IgD-negative memory B cell (primary cell): Measurements from ENCODE around the gene LRPPRC. TPM values are rescaled to one million over a fixed set of nuclear protein-coding genes. Genes with fewer than 3 reads are reported as not detected.

Experiments
- H3K27ac Mint-ChIP-seq, 3 donors: one replicate each; pipeline ENCODE4 v1.8.0; 2020 to 2022; ENCODE audit warnings: mild to moderate bottlenecking in 3 of 3, mixed read lengths in 3 of 3, moderate library complexity in 1 of 3
- H3K27me3 Mint-ChIP-seq: one replicate; pipeline ENCODE4 v1.8.0; 2021; ENCODE audit warnings: mixed read lengths
- H3K36me3 Mint-ChIP-seq: one replicate; pipeline ENCODE4 v1.8.0; 2020; ENCODE audit warnings: mild to moderate bottlenecking, mixed read lengths
- H3K4me1 Mint-ChIP-seq, 3 donors: one replicate each; pipeline ENCODE4 v1.8.0; 2020 to 2022; ENCODE audit warnings: mixed read lengths in 3 of 3, mild to moderate bottlenecking in 1 of 3
- H3K4me3 Mint-ChIP-seq, 4 donors: one replicate each; pipeline ENCODE4 v1.8.0; 2020 to 2022; ENCODE audit warnings: mild to moderate bottlenecking in 4 of 4, mixed read lengths in 4 of 4, moderate library complexity in 3 of 4
- H3K9me3 Mint-ChIP-seq, 3 donors: one replicate each; pipeline ENCODE4 v1.8.0; 2020 to 2021; ENCODE audit warnings: mixed read lengths in 3 of 3, mild to moderate bottlenecking in 1 of 3
- polyA plus RNA-seq: library from polyadenylated mRNA; unstranded; fragments of 300-500 nt; fragmentation: Illumina TruSeq; gene quantifications from one replicate; pipeline ENCODE4 v1.2.3, GENCODE V29; 2021

LRPPRC gene
- polyA plus RNA-seq, 1 donor from 2014 or later, result 36.5 TPM

DNA sequence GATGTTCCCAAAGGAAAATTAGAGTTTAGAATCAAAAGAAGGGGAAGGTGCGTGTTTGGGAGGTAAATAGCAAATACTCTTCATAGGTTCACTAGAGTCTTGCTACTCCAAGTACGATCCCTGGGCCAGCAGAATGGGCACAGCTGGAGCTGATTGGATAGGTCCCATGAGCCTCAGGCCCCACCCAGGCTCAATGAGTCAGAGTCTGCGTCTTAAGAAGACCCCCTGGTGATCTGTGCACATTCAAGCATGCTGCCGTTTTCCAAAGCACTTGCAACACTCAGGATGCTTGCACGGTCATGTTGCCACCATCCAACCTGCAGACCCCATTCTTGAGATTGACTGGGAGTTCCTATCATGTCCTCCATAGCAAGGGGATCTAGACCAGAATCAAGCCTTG lies 116.5 kb downstream of the LRPPRC start:
- peaks cover 3 to 5% (median 4%) of the 10 kb centered on the region in 3 donors for H3K4me1 Mint-ChIP-seq
- no peak overlapping the region for H3K27ac Mint-ChIP-seq
- H3K36me3 Mint-ChIP-seq, result no peaks in the 10 kb centered on the region
- peaks cover 4% of the 10 kb centered on the region for H3K27me3 Mint-ChIP-seq
- H3K9me3 Mint-ChIP-seq, result no peaks in the 10 kb centered on the region
- H3K4me3 Mint-ChIP-seq, result no peak overlapping the region

DNA sequence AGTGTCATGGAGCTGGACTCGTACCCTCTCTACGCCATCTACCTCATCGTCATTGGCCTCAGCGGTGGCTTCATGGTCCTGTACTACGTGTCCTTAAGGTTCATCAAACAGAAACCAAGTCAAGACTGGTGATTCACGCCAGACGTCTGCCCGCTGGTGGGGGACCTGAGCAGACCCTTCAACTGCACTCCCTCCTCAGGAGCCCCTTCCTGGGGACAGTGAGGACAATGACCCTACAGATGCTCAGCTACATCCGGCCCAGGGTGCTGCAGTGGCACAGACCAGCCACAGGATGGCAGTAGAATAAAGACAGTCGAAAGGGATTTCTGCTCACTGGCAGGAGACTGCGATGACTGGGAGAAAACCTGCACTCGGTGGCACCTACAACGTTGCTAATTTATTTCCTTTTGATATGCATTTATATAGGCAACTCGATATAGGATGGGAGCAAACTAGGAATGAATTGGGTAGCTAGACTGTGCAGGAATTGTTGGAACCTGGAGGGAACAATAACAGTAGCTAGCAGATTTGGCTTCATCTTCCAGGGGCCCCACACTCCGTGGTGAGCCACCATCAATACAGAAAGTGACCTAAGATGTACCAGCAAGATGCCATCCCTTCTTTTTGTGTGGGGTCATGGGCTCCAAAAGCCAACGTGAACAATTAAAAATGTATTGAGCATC lies 117.9 kb downstream of the LRPPRC start:
- Mint-ChIP-seq H3K27me3 (peaks cover 8% of the 10 kb centered on the region), H3K4me1 (peaks cover 3 to 5% (median 4%) of the 10 kb centered on the region in 3 donors), H3K9me3 (no peaks in the 10 kb centered on the region), H3K4me3 (peak overlapping the region in 1 of 4 donors; percentile 36), H3K27ac (peak overlapping the region in 1 of 3 donors; percentile 45), H3K36me3 (peaks cover 2% of the 10 kb centered on the region)

DNA sequence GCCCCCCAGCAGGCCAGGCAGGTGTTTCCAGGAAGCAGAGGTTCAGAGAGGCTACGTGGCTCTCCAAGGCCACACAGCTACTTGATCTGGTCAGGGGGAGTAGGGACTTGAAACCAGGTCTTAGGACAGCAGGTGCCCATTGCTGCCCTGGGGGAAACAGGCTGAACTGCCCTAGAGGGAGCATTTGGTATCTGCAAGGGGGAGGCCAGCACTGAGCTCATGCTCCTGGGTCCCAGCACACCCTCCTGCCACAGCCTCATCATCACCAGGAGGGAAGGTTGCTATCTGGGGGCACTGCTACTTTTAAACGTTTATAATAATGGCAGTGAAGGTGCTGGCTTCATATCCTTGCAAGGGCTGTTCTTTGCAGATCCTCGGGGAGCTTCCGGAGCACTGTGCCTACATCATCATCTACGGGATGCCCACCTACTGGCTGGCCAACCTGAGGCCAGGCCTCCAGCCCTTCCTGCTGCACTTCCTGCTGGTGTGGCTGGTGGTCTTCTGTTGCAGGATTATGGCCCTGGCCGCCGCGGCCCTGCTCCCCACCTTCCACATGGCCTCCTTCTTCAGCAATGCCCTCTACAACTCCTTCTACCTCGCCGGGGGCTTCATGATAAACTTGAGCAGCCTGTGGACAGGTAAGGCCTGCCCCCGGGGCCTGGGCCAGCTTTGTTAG lies 120.9 kb downstream of the LRPPRC start:
- Mint-ChIP-seq H3K36me3 (peaks cover 2% of the 10 kb centered on the region), H3K9me3 (no peaks in the 10 kb centered on the region), H3K27me3 (peaks cover 9% of the 10 kb centered on the region), H3K27ac (no peak overlapping the region), H3K4me1 (peaks cover 3 to 5% (median 4%) of the 10 kb centered on the region in 3 donors), H3K4me3 (no peak overlapping the region)

DNA sequence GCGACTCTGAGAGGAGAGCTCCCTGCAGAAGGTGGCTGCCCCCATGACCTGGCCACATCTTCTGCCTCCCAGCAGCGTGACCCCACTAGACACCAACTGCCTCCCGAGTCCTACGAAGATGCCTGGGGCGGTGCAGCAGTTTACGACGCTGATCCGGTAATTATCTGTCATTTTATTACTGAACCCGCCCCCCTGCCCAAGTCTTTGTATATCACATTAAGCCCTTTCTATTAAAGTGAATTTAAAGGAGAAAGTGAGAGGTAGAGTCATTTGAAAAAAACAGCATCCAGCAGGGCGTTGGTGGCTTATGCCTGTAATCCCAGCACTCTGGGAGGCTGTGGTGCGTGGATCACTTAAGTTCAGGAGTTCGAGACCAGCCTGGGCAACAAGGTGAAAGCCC lies 123.6 kb downstream of the LRPPRC start:
- peaks cover 9% of the 10 kb centered on the region for H3K27me3 Mint-ChIP-seq
- no peak overlapping the region for H3K27ac Mint-ChIP-seq
- no peaks in the 10 kb centered on the region for H3K4me1 Mint-ChIP-seq
- H3K9me3 Mint-ChIP-seq, result peaks cover 0 to 2% (median 0%) of the 10 kb centered on the region in 3 donors
- peaks cover 2% of the 10 kb centered on the region for H3K36me3 Mint-ChIP-seq
- H3K4me3 Mint-ChIP-seq, result no peak overlapping the region

DNA sequence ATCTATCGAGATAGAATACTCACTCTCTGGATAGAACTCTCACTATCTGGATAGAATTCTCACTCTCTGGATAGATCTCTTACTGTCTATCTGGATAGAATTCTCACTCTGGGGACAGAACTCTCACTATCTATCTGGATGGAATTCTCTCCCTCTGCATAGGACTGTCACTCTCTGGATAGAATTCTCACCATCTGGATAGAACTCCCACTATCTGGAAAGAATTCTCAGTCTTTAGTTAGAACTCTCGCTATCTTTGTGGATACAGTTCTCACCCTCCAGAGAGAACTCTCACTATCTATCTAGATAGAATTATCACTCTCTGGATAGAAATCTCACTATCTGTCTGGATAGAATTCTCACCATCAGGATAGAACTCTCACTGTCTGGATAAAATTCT lies 140.5 kb downstream of the LRPPRC start:
- Mint-ChIP-seq H3K9me3 (no peaks in the 10 kb centered on the region), H3K27me3 (peaks cover 28% of the 10 kb centered on the region), H3K27ac (no peak overlapping the region), H3K36me3 (no peaks in the 10 kb centered on the region), H3K4me1 (no peaks in the 10 kb centered on the region), H3K4me3 (no peak overlapping the region)

DNA sequence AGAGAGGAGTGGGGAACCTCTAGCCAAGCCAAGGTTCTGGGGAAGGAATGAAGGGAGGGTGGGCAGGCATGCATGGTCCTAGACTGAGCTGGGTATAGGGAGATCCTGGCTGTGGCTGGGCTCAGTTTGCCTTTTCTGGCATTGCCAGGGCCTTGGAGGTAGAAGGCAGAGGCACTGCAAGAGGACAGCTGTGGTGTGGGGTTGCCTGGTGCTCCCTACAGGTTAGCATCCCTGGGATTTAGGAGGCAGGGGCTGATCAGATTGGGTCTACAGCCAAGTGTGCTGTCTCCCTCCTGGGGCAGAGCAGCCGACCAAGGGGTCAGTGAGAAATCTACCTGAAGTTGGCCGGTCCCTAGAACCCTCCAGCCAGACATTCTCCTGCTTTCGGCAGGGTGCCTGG lies 141.1 kb downstream of the LRPPRC start:
- no peaks in the 10 kb centered on the region for H3K9me3 Mint-ChIP-seq
- H3K27ac Mint-ChIP-seq, result no peak overlapping the region
- no peaks in the 10 kb centered on the region for H3K4me1 Mint-ChIP-seq
- H3K4me3 Mint-ChIP-seq, result no peak overlapping the region
- no peaks in the 10 kb centered on the region for H3K36me3 Mint-ChIP-seq
- H3K27me3 Mint-ChIP-seq, result peaks cover 28% of the 10 kb centered on the region

DNA sequence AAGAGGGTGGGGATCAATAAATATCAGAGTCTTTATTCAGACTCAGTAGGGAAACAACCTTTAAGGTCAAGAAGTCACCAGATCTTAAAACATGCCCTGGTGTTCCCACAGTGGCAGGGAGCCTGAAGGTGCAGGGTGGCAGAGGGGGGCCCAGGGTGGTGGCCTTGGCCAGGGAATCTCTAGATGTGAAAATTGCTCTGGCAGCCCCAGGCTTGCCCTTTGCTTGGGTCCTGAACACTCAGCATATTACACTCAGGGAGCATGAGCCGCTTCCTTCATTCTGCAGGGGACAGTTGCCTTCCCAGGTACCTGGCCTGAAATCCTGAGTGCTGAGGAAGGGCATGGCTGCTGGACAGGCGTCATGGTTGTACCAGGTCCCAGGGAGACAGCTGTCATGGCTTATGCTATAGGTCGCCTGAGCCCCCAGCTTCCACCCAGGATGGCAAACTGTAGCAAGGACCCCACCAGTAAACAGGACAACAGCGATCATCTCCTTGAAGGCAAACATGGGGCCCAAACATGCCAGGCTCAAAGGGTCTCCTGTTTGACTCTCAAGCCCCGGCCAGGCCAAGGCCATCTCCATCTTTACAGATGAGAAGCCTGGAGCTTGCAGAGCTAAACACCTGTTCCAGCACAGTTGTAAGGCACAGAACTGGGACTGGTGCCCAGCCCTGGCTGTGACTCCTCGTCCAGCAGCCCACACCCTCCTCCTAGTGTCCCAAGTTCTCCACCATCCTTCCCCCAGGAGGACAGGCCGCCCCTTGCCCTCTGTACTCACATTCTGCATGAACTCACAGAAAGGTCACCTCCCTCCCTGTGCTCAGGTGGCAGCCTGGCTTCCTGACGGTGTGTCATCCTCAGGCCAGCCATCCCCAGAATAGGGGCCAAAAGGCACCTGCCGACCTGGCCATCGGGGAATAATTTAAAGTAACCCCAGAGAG lies 142.4 kb downstream of the LRPPRC start:
- H3K9me3 Mint-ChIP-seq, result no peaks in the 10 kb centered on the region
- H3K4me1 Mint-ChIP-seq, result peaks cover 0 to 2% (median 0%) of the 10 kb centered on the region in 3 donors
- no peaks in the 10 kb centered on the region for H3K36me3 Mint-ChIP-seq
- H3K4me3 Mint-ChIP-seq, result no peak overlapping the region
- H3K27ac Mint-ChIP-seq, result no peak overlapping the region
- peaks cover 25% of the 10 kb centered on the region for H3K27me3 Mint-ChIP-seq

DNA sequence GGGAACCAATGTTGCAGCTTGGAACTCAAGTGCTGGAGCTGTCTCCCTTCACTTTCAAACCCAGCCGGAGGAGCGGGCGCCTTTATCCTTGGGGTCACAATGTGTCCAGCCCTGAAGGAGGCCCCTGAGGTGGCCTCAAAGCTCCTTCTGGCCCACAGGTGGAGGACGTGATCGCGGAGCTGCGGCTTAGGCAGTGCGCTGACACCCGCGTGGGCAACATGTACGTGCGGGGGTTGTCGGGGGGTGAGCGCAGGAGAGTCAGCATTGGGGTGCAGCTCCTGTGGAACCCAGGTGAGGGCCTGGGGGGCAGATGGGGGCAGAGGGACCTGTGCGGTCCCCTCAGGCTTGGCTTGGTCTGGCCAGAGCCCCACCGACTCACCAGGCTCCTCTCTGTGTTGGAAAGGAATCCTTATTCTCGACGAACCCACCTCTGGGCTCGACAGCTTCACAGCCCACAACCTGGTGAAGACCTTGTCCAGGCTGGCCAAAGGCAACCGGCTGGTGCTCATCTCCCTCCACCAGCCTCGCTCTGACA lies 143.5 kb downstream of the LRPPRC start:
- peaks cover 17% of the 10 kb centered on the region for H3K27me3 Mint-ChIP-seq
- H3K4me3 Mint-ChIP-seq, result no peak overlapping the region
- H3K4me1 Mint-ChIP-seq, result peaks cover 0 to 7% (median 6%) of the 10 kb centered on the region in 3 donors
- H3K9me3 Mint-ChIP-seq, result no peaks in the 10 kb centered on the region
- no peak overlapping the region for H3K27ac Mint-ChIP-seq
- no peaks in the 10 kb centered on the region for H3K36me3 Mint-ChIP-seq

DNA sequence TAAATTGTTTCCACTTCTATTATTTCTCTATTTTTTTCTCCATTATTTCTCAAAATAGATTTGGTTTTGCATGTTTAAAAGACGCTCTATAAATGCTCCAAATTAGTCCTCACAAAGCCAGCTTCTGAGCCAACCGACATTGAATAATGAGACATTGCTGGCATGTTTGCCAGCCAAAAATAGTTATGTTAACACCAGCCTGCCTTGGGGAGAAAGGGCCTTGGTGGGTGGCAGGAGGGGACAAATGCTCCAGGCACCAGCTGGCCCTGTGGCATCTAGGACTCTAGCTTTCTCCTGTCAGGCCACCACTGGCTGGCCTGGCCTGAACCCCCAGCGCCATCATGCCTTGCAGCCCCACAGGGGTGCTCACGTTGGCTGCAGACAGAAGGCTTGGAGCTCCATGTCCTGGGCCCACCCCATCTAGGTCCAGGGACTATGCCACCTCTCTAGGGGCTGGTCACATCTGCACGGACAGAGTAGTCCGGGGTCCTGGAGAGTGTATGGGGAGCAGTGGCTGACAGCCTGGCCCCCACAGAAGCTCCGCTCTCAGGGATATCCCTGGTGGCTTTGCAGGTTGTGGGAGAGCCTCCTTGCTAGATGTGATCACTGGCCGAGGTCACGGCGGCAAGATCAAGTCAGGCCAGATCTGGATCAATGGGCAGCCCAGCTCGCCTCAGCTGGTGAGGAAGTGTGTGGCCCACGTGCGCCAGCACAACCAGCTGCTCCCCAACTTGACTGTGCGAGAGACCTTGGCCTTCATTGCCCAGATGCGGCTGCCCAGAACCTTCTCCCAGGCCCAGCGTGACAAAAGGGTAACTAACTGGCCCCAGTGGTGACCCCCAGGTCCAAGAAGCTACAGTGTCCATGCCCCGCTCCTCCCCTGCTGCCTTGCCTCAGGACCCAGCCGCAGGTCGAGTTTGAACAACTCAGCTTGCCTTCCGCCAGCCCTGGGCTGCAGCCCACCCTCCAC lies 144.5 kb downstream of the LRPPRC start:
- peaks cover 0 to 7% (median 6%) of the 10 kb centered on the region in 3 donors for H3K4me1 Mint-ChIP-seq
- H3K27me3 Mint-ChIP-seq, result peaks cover 15% of the 10 kb centered on the region
- no peaks in the 10 kb centered on the region for H3K9me3 Mint-ChIP-seq
- no peaks in the 10 kb centered on the region for H3K36me3 Mint-ChIP-seq
- no peak overlapping the region for H3K27ac Mint-ChIP-seq
- no peak overlapping the region for H3K4me3 Mint-ChIP-seq

DNA sequence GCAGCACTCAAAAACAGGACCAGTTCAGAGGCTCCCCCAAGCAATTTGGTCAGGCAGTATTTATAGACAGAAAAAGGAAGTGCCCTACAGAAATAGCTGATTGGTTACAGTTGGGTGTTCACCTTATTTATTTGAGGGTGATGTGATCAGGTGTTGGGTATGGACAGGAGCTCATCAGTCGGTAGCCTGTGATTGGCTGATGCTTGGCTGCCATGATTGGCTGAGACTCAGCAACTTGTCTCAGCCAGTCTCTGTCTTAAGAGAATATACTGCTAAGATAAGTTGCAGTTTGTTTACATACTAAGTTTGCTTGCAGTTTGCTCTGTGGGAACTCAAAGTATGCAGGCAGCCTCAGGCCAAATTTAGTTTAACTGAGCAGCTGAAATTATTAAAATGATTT lies 147.6 kb downstream of the LRPPRC start:
- peaks cover 0 to 7% (median 6%) of the 10 kb centered on the region in 3 donors for H3K4me1 Mint-ChIP-seq
- H3K27me3 Mint-ChIP-seq, result peaks cover 13% of the 10 kb centered on the region
- H3K9me3 Mint-ChIP-seq, result no peaks in the 10 kb centered on the region
- peak overlapping the region in 1 of 4 donors; percentile 47 for H3K4me3 Mint-ChIP-seq
- no peaks in the 10 kb centered on the region for H3K36me3 Mint-ChIP-seq
- H3K27ac Mint-ChIP-seq, result no peak overlapping the region

DNA sequence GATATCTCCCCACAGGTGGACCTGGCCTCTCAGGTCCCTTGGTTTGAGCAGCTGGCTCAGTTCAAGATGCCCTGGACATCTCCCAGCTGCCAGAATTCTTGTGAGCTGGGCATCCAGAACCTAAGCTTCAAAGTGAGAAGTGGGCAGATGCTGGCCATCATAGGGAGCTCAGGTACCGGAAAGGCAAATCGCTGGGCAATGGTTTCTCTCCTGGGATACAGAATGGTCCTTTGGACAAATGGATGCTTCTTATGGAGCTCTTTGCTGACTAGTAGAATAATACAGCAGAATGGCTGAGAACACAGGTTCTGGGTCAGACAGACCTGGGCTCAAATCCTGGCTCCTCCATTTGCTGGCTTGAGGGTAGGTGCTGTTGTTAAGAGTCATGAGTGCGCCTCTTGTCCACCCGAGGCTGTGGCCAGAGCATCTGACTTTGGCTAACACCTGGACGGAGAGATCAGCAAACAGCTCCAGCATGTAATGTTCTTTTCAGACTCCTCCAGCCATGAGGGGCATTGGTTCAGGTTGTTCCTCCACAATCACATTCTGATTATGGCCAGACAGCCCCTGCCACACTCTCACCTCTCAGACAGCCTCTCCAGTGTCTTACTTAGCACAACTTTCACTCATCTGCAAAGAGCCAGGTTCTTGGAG lies 149.5 kb downstream of the LRPPRC start:
- no peaks in the 10 kb centered on the region for H3K9me3 Mint-ChIP-seq
- no peak overlapping the region for H3K27ac Mint-ChIP-seq
- peaks cover 0 to 7% (median 6%) of the 10 kb centered on the region in 3 donors for H3K4me1 Mint-ChIP-seq
- H3K4me3 Mint-ChIP-seq, result no peak overlapping the region
- H3K27me3 Mint-ChIP-seq, result peaks cover 6% of the 10 kb centered on the region
- no peaks in the 10 kb centered on the region for H3K36me3 Mint-ChIP-seq

DNA sequence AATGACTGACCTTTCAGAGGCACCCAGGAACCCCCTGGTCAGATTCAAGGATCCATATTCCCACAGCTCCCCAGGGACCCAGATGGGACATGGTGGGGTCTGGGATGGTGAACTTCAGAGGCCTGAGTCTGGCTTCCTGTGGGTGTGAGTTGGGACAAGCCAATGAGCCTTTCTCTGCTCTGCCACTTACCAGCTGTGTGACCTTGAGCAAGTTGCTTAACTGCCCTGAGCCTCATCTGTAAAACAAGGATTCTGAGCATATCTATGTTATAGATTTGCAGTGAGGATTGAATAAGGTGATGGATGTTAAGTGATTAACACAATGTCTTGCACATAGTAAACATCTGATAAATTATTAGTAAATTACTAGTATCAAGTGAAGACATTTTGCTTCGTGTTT lies 150.6 kb downstream of the LRPPRC start:
- peaks cover 0 to 7% (median 6%) of the 10 kb centered on the region in 3 donors for H3K4me1 Mint-ChIP-seq
- no peaks in the 10 kb centered on the region for H3K9me3 Mint-ChIP-seq
- H3K36me3 Mint-ChIP-seq, result no peaks in the 10 kb centered on the region
- no peak overlapping the region for H3K27ac Mint-ChIP-seq
- peaks cover 6% of the 10 kb centered on the region for H3K27me3 Mint-ChIP-seq
- H3K4me3 Mint-ChIP-seq, result no peak overlapping the region

DNA sequence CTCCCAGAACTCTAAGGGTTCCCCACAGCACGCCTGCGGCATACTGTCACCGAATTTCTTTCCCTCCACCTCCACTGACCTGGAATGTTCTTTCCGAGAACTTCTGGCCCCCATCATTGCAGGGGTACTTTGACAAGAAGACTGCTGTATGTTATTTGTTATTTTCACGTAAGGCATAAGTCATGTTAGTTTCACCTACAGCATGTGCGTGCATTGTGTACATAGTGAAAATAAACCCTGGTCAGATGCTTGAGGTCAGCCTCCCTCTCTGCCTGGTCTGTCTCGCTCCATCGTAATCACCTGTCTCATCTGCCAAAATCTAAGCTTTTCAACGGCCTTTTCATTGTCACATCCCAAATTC lies 152.9 kb downstream of the LRPPRC start:
- Mint-ChIP-seq H3K4me3 (no peak overlapping the region), H3K27me3 (peaks cover 8% of the 10 kb centered on the region), H3K36me3 (no peaks in the 10 kb centered on the region), H3K4me1 (peaks cover 0 to under 1% (median 0%) of the 10 kb centered on the region in 3 donors), H3K9me3 (no peaks in the 10 kb centered on the region), H3K27ac (no peak overlapping the region)
